IPS-15b (cell line): Measurements from ENCODE around the gene ACHE.
"Not testable (repeated sequence)": the region's sequence is repeated elsewhere in the genome, so short reads cannot be mapped to it uniquely, and the experiment has no call there.

ENCODE experiments used
- H3K27me3 ChIP-seq: one replicate; pipeline ENCODE4 v1.6.1; 2013; ENCODE audit warnings: low read length; ENCODE audit not compliant: control insufficient read depth, insufficient read depth
- H3K36me3 ChIP-seq: one replicate; pipeline ENCODE4 v1.6.1; 2013; ENCODE audit warnings: low read length; ENCODE audit not compliant: control insufficient read depth, insufficient read depth
- H3K4me1 ChIP-seq: one replicate; pipeline ENCODE4 v1.6.1; 2013; ENCODE audit warnings: mild to moderate bottlenecking, low read length; ENCODE audit not compliant: control insufficient read depth, insufficient read depth
- H3K4me3 ChIP-seq: one replicate; pipeline ENCODE4 v1.5.1; 2013; ENCODE audit warnings: low read depth, low read length
- H3K9ac ChIP-seq: one replicate; pipeline ENCODE4 v1.6.1; 2013; ENCODE audit warnings: low read depth, mild to moderate bottlenecking, low read length
- H3K9me3 ChIP-seq: one replicate; pipeline ENCODE4 v1.6.1; 2013; ENCODE audit warnings: mild to moderate bottlenecking, low read length; ENCODE audit not compliant: control insufficient read depth, insufficient read depth

Gene ACHE

DNA sequence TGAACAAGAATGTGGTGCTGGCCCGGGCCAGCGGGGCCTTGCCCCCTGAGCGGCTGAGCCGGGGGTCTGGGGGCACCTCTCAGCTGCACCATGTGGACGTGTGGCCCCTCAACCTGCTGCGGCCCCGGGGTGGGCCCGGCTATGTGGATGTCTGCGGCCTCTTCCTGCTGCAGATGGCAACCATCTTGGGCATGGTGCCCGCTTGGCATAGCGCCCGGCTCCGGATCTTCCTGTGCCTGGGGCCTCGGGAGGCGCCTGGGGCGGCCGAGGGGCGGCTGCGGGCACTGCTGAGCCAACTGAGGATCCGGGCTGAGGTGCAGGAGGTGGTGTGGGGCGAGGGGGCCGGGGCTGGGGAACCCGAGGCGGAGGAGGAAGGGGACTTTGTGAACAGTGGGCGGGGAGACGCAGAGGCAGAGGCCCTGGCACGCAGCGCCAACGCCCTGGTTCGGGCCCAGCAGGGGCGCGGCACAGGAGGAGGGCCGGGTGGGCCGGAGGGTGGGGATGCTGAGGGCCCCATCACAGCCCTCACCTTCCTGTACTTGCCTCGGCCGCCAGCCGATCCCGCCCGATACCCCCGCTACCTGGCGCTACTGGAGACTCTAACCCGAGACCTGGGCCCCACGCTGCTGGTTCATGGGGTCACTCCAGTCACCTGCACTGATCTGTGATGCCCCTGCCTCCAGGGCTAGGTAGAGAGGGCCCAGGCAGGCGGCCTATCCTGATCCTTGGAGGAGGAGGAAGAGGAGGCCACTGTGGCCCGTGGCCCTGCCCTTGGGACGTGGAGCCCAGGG, 29.6 kb downstream of the ACHE start:
- Histone ChIP-seq H3K36me3 (peaks cover 41% of the 10 kb centered on the region), H3K4me3 (no peak overlapping the region), H3K27me3 (no peaks in the 10 kb centered on the region), H3K4me1 (peaks cover 4% of the 10 kb centered on the region), H3K9me3 (no peaks in the 10 kb centered on the region), H3K9ac (peak overlapping the region; percentile 26)

- H3K27me3 ChIP-seq, result no peaks in the 10 kb centered on the region
- H3K36me3 ChIP-seq, result peaks cover 39% of the 10 kb centered on the region
- H3K9me3 ChIP-seq, result no peaks in the 10 kb centered on the region
- H3K9ac ChIP-seq, result no peak overlapping the region
- peaks cover 4% of the 10 kb centered on the region for H3K4me1 ChIP-seq
- H3K4me3 ChIP-seq, result no peak overlapping the region
Measured at GRCh38 chr7:100865372-100865911, 30.2 kb downstream of the ACHE start.

DNA sequence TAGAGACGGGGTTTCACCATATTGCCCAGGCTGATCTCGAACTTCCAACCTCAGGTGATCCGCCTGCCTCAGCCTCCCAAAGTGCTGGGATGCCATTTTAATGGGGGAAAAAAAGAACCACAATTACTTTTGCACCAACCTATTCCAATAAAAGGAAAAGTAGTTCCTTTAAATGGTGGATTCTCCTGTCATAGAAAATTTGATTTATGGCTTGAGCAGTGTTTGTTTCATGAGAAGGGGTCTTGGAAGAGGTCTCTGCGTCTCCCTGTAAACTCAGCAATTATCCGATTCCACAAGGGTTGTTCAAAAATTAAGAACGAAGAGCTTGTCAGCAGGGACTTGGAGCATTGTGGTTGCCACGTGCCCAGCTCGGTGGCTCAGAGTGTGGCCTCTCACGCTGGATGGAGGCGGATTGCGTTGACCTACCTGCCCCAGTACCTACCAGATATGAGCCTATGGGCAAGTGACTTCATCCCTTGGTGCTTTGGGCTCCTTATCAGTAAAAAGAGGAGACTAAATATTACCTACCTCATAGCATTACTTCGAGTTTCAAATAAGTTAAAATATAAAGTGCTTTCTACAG, 31.3 kb downstream of the ACHE start:
- Histone ChIP-seq H3K9ac (no peak overlapping the region), H3K36me3 (peaks cover 40% of the 10 kb centered on the region), H3K4me1 (peaks cover 4% of the 10 kb centered on the region), H3K4me3 (no peak overlapping the region), H3K9me3 (no peaks in the 10 kb centered on the region), H3K27me3 (no peaks in the 10 kb centered on the region)

DNA sequence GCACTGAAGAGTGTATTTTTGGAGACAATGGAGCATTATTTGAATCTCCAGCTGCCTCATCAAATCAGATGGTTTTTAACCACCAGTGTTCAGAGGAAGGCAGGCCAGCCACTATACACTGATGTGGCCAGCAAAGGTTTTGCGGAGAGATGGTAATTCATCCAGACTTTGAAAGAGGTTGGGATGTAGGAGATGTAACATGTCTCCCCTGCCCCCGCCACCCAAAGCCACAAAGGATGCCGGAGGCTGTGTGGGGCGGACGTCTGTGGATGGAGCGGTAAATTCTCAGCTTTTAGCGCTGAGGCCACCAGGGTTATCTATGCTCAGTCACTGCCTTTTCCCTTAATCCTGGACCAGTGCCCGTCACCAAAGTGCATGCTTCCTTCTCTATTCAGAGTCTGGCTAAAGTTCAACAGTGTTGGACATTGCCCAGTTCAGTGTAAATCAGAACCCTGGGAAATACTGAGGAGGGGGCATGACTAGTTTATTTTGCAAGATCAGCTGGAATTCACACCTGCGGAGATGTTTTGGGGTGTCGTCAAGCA, 32.2 kb downstream of the ACHE start:
- Histone ChIP-seq H3K9ac (no peak overlapping the region), H3K9me3 (no peaks in the 10 kb centered on the region), H3K27me3 (no peaks in the 10 kb centered on the region), H3K4me3 (no peak overlapping the region), H3K4me1 (peaks cover 4% of the 10 kb centered on the region), H3K36me3 (peaks cover 34% of the 10 kb centered on the region)

- no peaks in the 10 kb centered on the region for H3K27me3 ChIP-seq
- peaks cover 2% of the 10 kb centered on the region for H3K4me1 ChIP-seq
- no peak overlapping the region for H3K4me3 ChIP-seq
- peaks cover 34% of the 10 kb centered on the region for H3K36me3 ChIP-seq
- H3K9ac ChIP-seq, result no peak overlapping the region
- H3K9me3 ChIP-seq, result no peaks in the 10 kb centered on the region
Measured at GRCh38 chr7:100861616-100861985, 34.1 kb downstream of the ACHE start.

DNA sequence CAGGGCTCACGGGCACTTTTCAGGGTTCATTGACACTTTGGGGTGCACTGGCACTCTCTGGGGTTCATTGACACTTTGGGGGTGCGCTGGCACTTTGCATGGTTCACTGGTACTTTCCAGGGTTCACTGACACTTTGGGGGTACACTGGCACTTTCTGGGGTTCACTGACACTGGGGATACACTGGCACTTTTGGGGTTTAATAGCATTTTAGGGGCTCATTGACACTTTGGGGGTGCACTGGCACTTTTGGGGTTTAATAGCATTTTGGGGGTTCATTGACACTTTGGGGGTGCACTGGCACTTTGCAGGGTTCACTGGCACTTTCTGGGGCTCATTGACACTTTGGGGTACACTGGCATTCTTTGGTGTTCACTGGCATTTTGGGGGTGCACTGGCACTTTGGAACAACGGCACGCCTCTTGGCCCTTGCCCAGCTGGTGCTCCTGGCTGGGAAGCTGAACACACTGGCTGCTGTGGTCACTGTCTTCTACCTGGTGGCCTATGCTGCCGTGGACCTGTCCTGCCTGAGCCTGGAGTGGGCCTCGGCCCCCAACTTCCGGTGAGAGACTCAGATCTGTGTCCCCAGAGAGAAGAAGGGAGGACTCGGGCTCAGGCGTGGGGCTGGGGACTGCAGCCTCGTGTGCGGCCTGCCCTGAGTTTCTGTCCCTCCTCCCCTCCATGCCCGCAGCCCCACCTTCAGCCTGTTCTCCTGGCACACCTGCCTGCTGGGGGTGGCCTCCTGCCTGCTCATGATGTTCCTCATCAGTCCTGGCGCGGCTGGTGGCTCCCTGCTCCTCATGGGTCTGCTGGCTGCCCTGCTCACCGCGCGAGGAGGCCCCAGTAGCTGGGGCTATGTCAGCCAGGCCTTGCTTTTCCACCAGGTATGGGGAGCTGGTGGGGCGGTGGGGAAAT, 34.7 kb downstream of the ACHE start:
- Histone ChIP-seq H3K36me3 (peaks cover 34% of the 10 kb centered on the region), H3K4me3 (no peak overlapping the region), H3K9ac (no peak overlapping the region), H3K9me3 (no peaks in the 10 kb centered on the region), H3K27me3 (no peaks in the 10 kb centered on the region), H3K4me1 (no peaks in the 10 kb centered on the region)

- Histone ChIP-seq H3K4me1 (no peaks in the 10 kb centered on the region), H3K9ac (no peak overlapping the region), H3K4me3 (no peak overlapping the region), H3K36me3 (peaks cover 34% of the 10 kb centered on the region), H3K27me3 (no peaks in the 10 kb centered on the region), H3K9me3 (no peaks in the 10 kb centered on the region)
Measured at GRCh38 chr7:100859856-100860255, 35.8 kb downstream of the ACHE start.

GRCh38 chr7:100856871-100857282, 38.8 kb downstream of the ACHE start:
- no peak overlapping the region for H3K4me3 ChIP-seq
- H3K9me3 ChIP-seq, result no peaks in the 10 kb centered on the region
- peaks cover 3% of the 10 kb centered on the region for H3K4me1 ChIP-seq
- no peaks in the 10 kb centered on the region for H3K27me3 ChIP-seq
- H3K36me3 ChIP-seq, result peaks cover 18% of the 10 kb centered on the region
- no peak overlapping the region for H3K9ac ChIP-seq

DNA sequence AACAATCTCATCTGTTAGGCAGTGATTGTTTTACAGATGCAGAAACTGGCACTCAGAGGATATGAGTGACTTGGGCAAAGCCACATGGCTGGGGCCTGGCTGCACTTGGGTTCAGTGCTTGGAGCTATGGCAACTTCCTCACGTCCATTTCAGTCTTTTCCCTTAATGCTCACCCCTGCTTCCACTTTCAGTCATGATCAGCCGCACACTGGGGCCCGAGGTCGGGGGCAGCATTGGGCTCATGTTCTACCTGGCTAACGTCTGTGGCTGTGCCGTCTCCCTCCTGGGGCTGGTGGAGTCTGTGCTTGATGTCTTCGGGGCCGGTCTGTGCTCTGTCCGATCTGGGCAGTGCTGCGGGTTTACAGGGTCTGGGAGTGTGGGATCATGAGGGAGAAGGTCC, 40.2 kb downstream of the ACHE start:
- Histone ChIP-seq H3K9me3 (no peaks in the 10 kb centered on the region), H3K4me3 (no peak overlapping the region), H3K36me3 (peaks cover 7% of the 10 kb centered on the region), H3K4me1 (peaks cover 3% of the 10 kb centered on the region), H3K27me3 (no peaks in the 10 kb centered on the region), H3K9ac (no peak overlapping the region)

- not testable (repeated sequence) for H3K4me1 ChIP-seq, H3K36me3 ChIP-seq, H3K27me3 ChIP-seq, H3K4me3 ChIP-seq, H3K9me3 ChIP-seq, H3K9ac ChIP-seq
Measured at GRCh38 chr7:100854899-100855298, 40.8 kb downstream of the ACHE start.

GRCh38 chr7:100854146-100854895, 41.4 kb downstream of the ACHE start:
- Histone ChIP-seq H3K9ac (no peak overlapping the region), H3K27me3 (no peaks in the 10 kb centered on the region), H3K4me3 (no peak overlapping the region), H3K4me1 (peaks cover 3% of the 10 kb centered on the region), H3K9me3 (no peaks in the 10 kb centered on the region), H3K36me3 (peaks cover 2% of the 10 kb centered on the region)
